Measurements from ENCODE around the gene ETFDH. TPM values are rescaled to one million over a fixed set of nuclear protein-coding genes. Genes with fewer than 3 reads are reported as not detected.
"Not testable (repeated sequence)": the region's sequence is repeated elsewhere in the genome, so short reads cannot be mapped to it uniquely, and the experiment has no call there.

ETFDH gene
- 42.4 TPM for total RNA-seq

- peak; percentile 99 for DNase-seq
Measured at GRCh38 chr4:158671915-158672806, at the start of gene ETFDH. TSS of gene ETFDH (plus strand) at chr4:158672296. CDS start at chr4:158672457, 161 bp downstream.

DNA sequence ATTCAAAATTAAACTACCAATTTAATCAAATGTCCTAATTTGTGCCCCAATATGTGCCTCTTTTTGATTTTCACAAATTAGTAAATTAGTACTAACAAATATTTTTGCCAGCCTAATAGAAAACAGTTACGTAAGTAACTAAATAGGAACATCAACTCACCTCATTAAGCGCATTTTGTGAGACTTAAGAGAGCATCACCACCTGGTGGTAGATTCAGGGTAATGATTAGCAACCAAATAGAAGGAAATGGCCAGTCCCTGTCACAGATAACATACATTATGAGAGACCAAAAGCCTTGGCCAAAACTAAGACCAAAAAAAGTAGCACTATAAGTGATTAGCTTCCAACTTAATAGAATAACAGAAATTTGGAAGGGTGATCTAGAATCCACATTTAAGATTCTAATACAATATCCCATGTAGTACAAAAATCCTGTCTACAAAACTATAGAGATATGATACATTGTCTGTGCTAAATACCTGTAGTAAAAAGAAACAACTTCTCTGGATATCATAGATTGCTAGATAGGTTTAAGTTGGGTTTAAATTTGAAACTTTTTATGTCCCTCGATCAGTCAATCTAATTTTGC is 47.1 kb upstream of the ETFDH start:
- DNase-seq = peak; percentile 13

DNA sequence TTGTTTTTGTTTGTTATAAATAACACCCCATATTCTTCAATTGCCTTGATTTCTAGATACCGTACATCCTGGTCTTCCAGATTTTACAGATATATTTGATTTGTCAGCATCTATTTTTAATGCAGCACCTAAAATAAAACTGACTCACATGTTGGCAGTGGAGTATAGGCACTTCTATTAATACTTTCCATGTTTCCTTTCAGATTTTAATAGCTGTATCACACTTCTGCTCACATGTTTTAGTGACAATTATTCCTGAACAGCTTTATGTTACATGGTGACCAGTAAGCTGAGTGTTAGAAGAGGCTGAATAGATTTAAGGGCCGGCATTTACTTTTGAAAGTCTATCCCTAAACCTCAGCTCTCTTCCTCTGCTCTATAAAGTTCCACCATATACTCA is 46.6 kb upstream of the ETFDH start:
- no peak for DNase-seq

DNA sequence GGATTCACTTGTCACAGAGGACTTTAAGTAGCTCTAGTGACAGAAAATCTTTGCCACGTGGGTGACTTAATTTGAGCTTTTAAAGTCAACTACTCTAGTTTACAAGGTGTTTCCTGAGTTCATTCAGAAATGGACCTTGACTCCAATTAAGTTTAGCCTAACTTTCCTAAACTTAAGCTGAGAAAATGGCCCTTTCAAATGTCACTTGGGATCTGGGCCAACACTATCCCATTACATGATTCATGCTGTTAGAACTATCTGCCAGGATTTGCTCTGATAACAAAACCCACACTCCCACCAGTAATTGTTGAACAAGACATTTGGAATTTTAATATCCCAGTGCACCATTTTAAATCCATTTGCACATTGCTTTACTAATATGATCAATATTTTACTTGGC is 41.2 kb upstream of the ETFDH start:
- DNase-seq = no peak

DNA sequence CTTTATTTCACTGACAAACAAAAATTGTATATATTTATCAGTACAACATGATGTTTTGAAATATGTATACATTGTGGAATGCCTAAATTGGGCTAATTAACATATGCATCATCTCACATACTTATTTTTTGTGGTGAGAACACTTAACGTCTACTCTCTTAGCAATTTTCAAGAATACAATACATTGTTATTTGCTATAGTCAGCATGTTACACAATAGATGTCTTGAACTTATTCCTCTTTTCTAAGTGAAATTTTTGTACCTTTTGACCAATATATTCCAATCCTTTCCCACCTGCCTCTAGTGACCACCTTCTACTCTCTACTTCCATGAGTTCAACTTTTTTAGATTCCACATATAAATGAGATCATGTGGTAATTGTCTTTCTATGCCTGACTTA is 35.5 kb upstream of the ETFDH start:
- no peak for DNase-seq

GRCh38 chr4:158644356-158644755 is 27.7 kb upstream of the ETFDH start:
- DNase-seq = no peak

DNA sequence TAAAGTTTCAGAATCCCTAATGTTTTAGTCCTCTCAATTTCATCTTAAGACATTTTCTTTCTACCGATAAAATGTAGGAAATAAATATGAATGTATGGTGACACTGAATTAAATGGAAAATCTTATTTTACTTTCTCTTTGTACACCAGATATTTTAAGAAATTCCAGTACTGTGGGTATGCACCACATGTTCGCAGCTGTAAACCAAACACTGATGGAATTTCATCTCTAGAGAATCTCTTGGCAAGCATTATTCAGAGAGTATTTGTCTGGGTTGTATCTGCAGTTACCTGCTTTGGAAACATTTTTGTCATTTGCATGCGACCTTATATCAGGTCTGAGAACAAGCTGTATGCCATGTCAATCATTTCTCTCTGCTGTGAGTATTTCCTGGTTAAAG is 27.3 kb upstream of the ETFDH start:
- DNase-seq = no peak

DNA sequence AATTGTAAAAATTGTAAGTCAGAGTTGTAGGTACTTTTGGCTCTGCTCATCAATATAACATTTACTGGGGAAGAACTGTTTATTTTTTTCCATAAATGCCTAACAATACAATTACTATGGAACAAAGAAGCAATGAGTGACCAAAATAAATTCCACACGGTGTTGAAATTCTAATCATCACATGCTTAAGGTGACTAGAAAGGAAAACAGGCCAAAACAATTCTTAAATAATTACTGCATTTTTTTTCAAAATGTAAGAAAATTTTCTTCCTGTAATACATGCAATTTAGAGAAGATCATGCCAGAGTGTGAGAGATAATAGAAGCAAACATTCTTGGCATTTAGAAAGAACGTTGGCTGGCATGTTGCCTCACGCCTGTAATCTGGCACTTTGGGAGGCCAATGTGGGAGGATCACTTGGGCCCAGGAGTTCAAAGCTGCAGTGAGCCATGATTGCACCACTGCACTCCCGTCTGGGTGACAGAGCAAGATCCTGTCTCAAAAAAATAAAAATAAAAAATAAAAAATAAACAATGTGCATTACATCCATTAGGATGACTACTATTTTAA is 22.9 kb upstream of the ETFDH start:
- no peak for DNase-seq

GRCh38 chr4:158652920-158653319 is 19.2 kb upstream of the ETFDH start:
- no peak for DNase-seq

GRCh38 chr4:158656439-158656838 is 15.7 kb upstream of the ETFDH start:
- DNase-seq = no peak

GRCh38 chr4:158657291-158657690 is 14.8 kb upstream of the ETFDH start:
- DNase-seq = no peak

- not testable (repeated sequence) for DNase-seq
Measured at GRCh38 chr4:158663255-158663654, 8.8 kb upstream of the ETFDH start.

- DNase-seq = not testable (repeated sequence)
Measured at GRCh38 chr4:158663707-158664625, 8.1 kb upstream of the ETFDH start.

- DNase-seq = no peak
Measured at GRCh38 chr4:158664806-158665205, 7.3 kb upstream of the ETFDH start.

DNA sequence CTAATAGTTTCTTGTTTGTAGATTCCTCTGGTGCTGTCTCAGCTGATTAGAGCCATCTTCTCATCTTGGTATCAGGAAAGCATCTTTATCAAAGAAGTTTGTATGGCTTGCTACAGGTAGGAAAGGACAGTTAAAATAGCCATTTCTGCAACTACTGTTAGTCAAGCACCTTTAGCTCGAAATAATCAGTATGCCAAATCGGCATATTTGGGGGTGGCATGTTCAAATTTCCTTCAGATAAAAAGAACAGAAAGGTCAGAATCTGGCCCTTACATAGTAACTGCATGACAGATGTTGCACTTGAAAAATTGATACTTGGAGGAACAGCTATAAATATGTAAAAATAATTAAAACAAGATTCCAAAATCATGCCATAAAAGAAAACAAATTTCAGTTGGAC is 5.2 kb upstream of the ETFDH start:
- no peak for DNase-seq

DNA sequence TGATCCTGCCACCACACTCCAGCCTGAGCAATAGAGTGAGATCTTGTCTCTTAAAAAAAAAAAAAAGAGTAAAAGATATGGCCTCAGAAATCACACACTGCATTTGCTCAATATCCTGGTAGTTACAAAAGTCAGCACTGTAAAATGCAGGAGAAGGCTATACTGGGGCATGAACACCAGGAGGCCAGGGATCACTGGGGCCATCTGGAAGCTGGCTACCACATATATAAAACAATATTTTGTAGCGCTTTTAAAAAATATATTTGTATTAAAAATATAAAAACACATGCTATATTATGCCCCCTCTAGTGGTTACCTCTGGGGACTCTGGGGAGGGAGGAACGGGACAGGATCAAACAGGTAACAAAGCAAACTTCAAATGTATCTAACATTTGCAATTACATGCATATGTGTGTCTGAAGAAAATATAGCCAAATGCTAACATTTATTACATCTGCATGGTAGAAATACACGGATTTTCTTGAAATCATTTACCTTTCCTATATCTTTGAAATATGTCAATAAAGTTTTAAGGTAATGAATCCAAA is 4.4 kb upstream of the ETFDH start:
- DNase-seq = no peak

- no peak for DNase-seq
Measured at GRCh38 chr4:158669310-158669709, 2.8 kb upstream of the ETFDH start.

- DNase-seq = peak; percentile 91
Measured at GRCh38 chr4:158670975-158671664, 976 bp upstream of the ETFDH start.

GRCh38 chr4:158671665-158671914 is 506 bp upstream of the ETFDH start, which contains the start of gene C4orf46:
TSS of gene C4orf46 (minus strand) at chr4:158671887. CDS start at chr4:158671801, 86 bp downstream.
- DNase-seq = no peak

DNA sequence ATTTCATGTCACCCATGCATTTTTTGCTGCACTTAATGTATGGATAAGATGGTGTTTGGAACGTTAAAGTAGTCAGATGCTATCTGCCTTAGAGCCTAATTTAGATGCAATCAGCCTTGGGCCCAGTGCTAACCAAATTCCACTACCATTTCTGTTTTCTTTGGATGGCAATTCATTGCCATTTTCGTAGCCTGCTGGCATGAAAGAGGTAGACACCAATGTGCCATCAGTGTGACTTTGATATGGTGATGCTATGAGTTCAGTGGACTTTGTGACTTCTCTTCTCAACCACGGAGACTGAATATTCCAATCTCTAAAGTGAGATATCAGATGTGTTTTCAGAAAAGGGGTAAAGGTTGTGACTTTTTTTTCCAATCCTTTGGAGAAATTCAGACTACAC is 1.5 kb downstream of the ETFDH start:
- no peak for DNase-seq

DNA sequence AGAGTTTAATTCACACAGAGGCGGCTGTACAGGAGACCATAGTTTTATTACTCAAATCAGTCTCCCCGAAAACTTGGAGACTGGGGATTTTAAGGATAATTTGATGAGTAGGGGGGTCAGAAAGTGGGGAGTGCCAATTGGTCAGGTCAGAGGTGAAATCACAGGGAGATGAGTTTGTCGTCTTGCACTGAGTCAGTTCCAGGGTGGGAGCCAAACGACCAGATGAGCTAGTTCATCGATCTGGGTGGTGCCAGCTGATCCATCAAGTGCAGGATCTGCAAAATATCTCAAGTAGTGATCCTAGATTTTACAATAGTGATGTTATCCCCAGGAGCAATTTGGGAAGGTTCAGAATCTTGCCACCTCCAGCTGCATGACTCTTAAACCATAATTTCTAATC is 4.0 kb downstream of the ETFDH start:
- no peak for DNase-seq

DNA sequence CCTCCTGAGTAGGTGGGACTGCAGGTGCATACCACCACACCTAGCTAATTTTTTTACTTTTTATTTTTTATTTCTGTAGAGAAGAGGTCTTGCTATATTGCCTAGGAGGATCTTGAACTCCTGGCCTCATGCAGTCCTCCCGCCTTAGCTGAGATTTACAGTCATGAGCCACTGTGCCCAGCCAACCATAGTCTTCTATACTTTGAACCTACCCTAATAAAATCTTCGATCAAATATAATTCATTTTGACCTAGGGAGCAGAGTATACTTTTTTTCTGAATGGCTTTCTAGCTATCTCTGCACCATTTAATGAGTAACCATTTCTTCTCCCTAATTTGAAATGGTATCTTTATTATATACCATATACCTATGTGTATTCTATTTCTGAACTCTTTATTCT is 6.7 kb downstream of the ETFDH start:
- no peak for DNase-seq

Data from skin of body (tissue), 2 donors.